MM.1S (cell line): Measurements from ENCODE around the gene DIAPH3.

Experiments used
- DNase-seq: peaks from one replicate; pipeline ENCODE4 v3.0.0-alpha.2; 2015
- H2AFZ ChIP-seq: fragments of 300-600 bp; sonication (generic); 2 replicates; pipeline ENCODE4 v1.6.0; 2016; ENCODE audit warnings: antibody characterized with exemption, low read length
- H3F3A ChIP-seq: fragments of 300-600 bp; sonication (generic); 2 replicates; pipeline ENCODE4 v1.6.1; 2016; ENCODE audit warnings: mild to moderate bottlenecking, antibody characterized with exemption, low read length, moderate library complexity, mixed read lengths; ENCODE audit not compliant: insufficient read depth
- H3K27ac ChIP-seq: fragments of 300-600 bp; sonication (generic); 2 replicates; pipeline ENCODE4 v1.5.1; 2016; ENCODE audit warnings: mild to moderate bottlenecking, low read length
- H3K27me3 ChIP-seq: fragments of 300-600 bp; sonication (generic); replicated peaks from 2 replicates; pipeline ENCODE4 v1.6.0; 2016; ENCODE audit warnings: low read length; ENCODE audit not compliant: insufficient read depth
- H3K36me3 ChIP-seq: fragments of 300-600 bp; sonication (generic); replicated peaks from 2 replicates; pipeline ENCODE4 v1.6.1; 2016; ENCODE audit warnings: mild to moderate bottlenecking, low read length, mixed read lengths; ENCODE audit not compliant: insufficient read depth
- H3K4me1 ChIP-seq: fragments of 300-600 bp; sonication (generic); 2 replicates; pipeline ENCODE4 v1.6.1; 2016; ENCODE audit warnings: low read length, mixed read lengths
- H3K4me2 ChIP-seq: fragments of 300-600 bp; sonication (generic); 2 replicates; pipeline ENCODE4 v1.6.0; 2016; ENCODE audit warnings: low read depth, low read length
- H3K4me3 ChIP-seq: fragments of 300-600 bp; sonication (generic); 2 replicates; pipeline ENCODE4 v1.5.1; 2016; ENCODE audit warnings: low read length, mixed read lengths
- H3K79me2 ChIP-seq: fragments of 300-600 bp; sonication (generic); 2 replicates; pipeline ENCODE4 v1.6.1; 2016; ENCODE audit warnings: mixed run types, low read length, mixed read lengths
- H3K9ac ChIP-seq: fragments of 300-600 bp; sonication (generic); 2 replicates; pipeline ENCODE4 v1.6.1; 2016; ENCODE audit warnings: low read length, mixed read lengths
- H3K9me2 ChIP-seq: fragments of 300-600 bp; sonication (generic); replicated peaks from 2 replicates; pipeline ENCODE4 v1.6.1; 2016; ENCODE audit warnings: mild to moderate bottlenecking, low read length, mixed read lengths; ENCODE audit not compliant: insufficient read depth
- H3K9me3 ChIP-seq: fragments of 300-600 bp; sonication (generic); replicated peaks from 2 replicates; pipeline ENCODE4 v1.6.1; 2016; ENCODE audit warnings: mild to moderate bottlenecking, low read length, mixed read lengths; ENCODE audit not compliant: insufficient read depth
- H4K20me1 ChIP-seq: fragments of 300-600 bp; sonication (generic); 2 replicates; pipeline ENCODE4 v1.6.1; 2016; ENCODE audit warnings: mild to moderate bottlenecking, low read length, moderate library complexity, mixed read lengths; ENCODE audit not compliant: insufficient read depth
- EZH2 ChIP-seq: fragments of 300-600 bp; sonication (generic); optimal IDR thresholded peaks from 2 replicates; pipeline ENCODE3; 2017; ENCODE audit warnings: low read depth, mild to moderate bottlenecking, antibody characterized with exemption, low read length, mixed read lengths
- EZH2phosphoT487 ChIP-seq: fragments of 300-600 bp; sonication (generic); IDR thresholded peaks from 2 replicates; pipeline ENCODE4 v1.6.1; 2018; ENCODE audit warnings: antibody characterized with exemption, low read length
- TF ChIP-seq, protein P1 (sequence below): fragments of 300-600 bp; sonication (generic); IDR thresholded peaks from 2 replicates; pipeline ENCODE4 v1.5.1; 2016; ENCODE audit warnings: antibody characterized with exemption, low read length, mixed read lengths

The DIAPH3 gene

DNA sequence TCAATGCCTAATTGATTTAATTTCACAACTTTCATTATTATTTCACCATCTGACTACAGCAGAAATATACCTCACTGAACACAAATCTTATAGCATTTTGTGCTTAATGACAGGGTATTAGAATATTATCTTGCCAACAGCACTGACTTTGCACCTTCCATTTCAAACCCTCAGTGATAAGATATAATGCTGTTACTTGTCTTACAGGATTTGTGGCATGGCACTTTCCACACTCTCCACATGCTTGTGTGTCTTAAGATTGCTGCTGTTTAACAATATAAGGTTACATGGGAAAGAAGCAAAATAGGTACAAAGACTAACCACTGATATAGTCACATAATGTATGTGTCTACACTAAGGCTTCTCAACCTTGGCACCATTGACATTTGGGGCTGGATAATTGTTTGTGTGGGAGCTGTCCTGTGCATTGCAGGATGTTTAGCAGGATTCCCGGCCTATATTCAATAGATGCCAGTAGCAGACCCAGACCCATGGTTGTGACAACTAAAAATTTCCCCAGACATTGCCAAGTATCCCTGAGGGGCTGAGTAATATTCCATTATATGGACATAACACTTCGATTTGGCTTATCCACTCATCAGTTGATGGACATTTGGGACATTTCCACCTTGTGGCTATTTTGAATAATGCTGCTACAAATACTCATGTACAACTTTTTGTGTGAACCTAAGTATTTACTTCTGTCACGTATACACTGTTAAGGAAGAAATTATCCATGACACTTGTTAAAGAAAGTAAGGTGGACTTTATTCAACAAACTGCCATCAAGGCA is 5.7 kb upstream of the DIAPH3 start:
- Histone ChIP-seq H2AFZ (no peak overlapping the region), H3K9ac (no peak overlapping the region), H4K20me1 (no peaks in the 10 kb centered on the region), H3K27ac (no peak overlapping the region), H3K36me3 (no peaks in the 10 kb centered on the region), H3K9me2 (no peaks in the 10 kb centered on the region), H3K79me2 (no peaks in the 10 kb centered on the region), H3K27me3 (no peaks in the 10 kb centered on the region), H3K4me1 (no peaks in the 10 kb centered on the region), H3K9me3 (no peaks in the 10 kb centered on the region), H3K4me2 (no peak overlapping the region), H3K4me3 (no peak overlapping the region), H3F3A (no peaks in the 10 kb centered on the region)
- DNase-seq = no peak
- no peak for TF ChIP-seq EZH2
- no peak for TF ChIP-seq EZH2phosphoT487
- TF ChIP-seq, protein P1, sequence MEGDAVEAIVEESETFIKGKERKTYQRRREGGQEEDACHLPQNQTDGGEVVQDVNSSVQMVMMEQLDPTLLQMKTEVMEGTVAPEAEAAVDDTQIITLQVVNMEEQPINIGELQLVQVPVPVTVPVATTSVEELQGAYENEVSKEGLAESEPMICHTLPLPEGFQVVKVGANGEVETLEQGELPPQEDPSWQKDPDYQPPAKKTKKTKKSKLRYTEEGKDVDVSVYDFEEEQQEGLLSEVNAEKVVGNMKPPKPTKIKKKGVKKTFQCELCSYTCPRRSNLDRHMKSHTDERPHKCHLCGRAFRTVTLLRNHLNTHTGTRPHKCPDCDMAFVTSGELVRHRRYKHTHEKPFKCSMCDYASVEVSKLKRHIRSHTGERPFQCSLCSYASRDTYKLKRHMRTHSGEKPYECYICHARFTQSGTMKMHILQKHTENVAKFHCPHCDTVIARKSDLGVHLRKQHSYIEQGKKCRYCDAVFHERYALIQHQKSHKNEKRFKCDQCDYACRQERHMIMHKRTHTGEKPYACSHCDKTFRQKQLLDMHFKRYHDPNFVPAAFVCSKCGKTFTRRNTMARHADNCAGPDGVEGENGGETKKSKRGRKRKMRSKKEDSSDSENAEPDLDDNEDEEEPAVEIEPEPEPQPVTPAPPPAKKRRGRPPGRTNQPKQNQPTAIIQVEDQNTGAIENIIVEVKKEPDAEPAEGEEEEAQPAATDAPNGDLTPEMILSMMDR = no peak

DNA sequence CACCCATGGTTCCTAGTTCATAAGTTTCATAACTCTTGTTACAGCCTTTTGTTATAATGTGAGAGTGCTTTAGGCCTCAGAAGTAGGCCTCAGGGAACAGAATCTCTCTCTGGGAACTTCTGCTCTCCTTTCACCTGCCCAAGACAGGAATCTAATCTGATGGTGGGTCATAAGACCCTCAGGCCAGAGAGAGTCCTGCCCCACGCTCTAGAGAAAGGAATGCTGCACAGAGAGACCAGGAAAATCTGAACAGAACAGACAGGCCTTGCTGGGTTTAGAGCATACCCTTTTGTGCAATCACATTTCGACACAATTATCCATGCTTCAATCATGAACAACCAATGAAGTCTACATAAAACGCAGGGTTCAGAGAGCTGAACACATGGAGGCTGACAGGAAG is 3.4 kb upstream of the DIAPH3 start:
- Histone ChIP-seq H2AFZ (no peak overlapping the region), H3K9me2 (no peaks in the 10 kb centered on the region), H3K36me3 (no peaks in the 10 kb centered on the region), H3K4me3 (no peak overlapping the region), H3K27me3 (no peaks in the 10 kb centered on the region), H3K27ac (no peak overlapping the region), H4K20me1 (no peaks in the 10 kb centered on the region), H3K9me3 (no peaks in the 10 kb centered on the region), H3K79me2 (peaks cover 12% of the 10 kb centered on the region), H3F3A (no peaks in the 10 kb centered on the region), H3K4me2 (no peak overlapping the region), H3K9ac (no peak overlapping the region), H3K4me1 (no peaks in the 10 kb centered on the region; the same call in 1 of the 2 replicates)
- TF ChIP-seq, protein P1 = no peak
- no peak for TF ChIP-seq EZH2
- no peak for TF ChIP-seq EZH2phosphoT487
- no peak for DNase-seq

DNA sequence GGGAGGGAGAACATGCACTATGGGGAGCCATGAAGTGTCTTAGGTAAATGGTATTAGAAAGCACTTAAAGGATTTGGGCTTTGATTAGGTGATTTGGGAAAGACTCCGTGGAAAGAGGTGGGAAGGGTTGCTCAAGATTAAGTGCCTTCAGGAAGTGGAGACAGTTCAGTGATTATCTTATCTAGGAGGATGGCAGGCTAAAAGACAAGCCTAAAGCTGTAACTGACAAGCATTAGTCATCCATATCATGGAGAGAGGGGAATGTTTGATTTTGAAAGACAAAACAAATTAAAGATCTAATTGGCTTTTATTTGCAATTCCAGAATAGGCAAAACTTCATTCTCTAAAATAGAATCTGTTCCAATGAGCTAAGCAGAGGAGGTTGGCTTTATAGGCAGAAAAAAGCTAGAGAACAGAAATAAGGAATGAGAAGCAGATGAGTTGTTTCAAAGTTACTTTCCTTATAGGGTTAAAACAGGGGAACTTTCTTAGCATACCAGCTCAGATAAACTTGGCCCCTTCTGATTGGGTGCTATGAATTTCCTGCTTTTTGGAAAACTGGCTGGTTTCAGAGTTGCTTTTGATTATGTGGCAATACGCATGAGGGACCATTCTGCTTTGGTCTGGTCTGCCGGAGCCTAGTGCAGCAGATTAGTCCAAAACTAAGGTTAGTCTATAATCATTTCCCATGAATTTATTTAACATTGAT is 1.8 kb upstream of the DIAPH3 start:
- H3K9me2 ChIP-seq = no peaks in the 10 kb centered on the region
- H3K9ac ChIP-seq = no peak overlapping the region
- no peaks in the 10 kb centered on the region for H3K9me3 ChIP-seq
- no peak overlapping the region for H3K4me2 ChIP-seq
- no peaks in the 10 kb centered on the region for H4K20me1 ChIP-seq
- H3K4me3 ChIP-seq = no peak overlapping the region
- no peaks in the 10 kb centered on the region for H3F3A ChIP-seq
- H3K79me2 ChIP-seq = peaks cover 26% of the 10 kb centered on the region
- H3K36me3 ChIP-seq = no peaks in the 10 kb centered on the region
- TF ChIP-seq EZH2 = no peak
- TF ChIP-seq EZH2phosphoT487 = no peak
- TF ChIP-seq, protein P1 = no peak
- no peak overlapping the region for H2AFZ ChIP-seq
- no peak for DNase-seq
- H3K27ac ChIP-seq = no peak overlapping the region
- H3K27me3 ChIP-seq = no peaks in the 10 kb centered on the region
- no peaks in the 10 kb centered on the region; the same call in 1 of the 2 replicates for H3K4me1 ChIP-seq
